H9 (cell line): ENCODE data around the gene PPIL3. TPM values are rescaled to one million over a fixed set of nuclear protein-coding genes. Genes with fewer than 3 reads are reported as not detected.

Experiments
- DNase-seq: peaks from one replicate; pipeline ENCODE4 v3.0.0-alpha.2; 2017
- H2AFZ ChIP-seq: one replicate; pipeline ENCODE4 v1.6.1; 2013; ENCODE audit warnings: mild to moderate bottlenecking, low read length, control low read depth, moderate library complexity
- H2AK5ac ChIP-seq: 2 replicates; pipeline ENCODE4 v1.6.1; 2013; ENCODE audit warnings: low read length, control low read depth, mixed read lengths; ENCODE audit not compliant: insufficient read length
- H2BK120ac ChIP-seq: one replicate; pipeline ENCODE4 v1.6.1; 2013; ENCODE audit warnings: low read depth, mild to moderate bottlenecking, low read length, control low read depth, inconsistent platforms; ENCODE audit not compliant: poor library complexity, severe bottlenecking
- H2BK12ac ChIP-seq: 2 replicates; pipeline ENCODE4 v1.6.1; 2013; ENCODE audit warnings: low read length, control low read depth, mixed read lengths, low read depth; ENCODE audit not compliant: insufficient read length
- H2BK15ac ChIP-seq: 2 replicates; pipeline ENCODE4 v1.6.1; 2013; ENCODE audit warnings: low read depth, low read length, control low read depth
- H2BK20ac ChIP-seq: one replicate; pipeline ENCODE4 v1.6.1; 2013; ENCODE audit warnings: low read depth, mild to moderate bottlenecking, low read length, control low read depth, inconsistent platforms; ENCODE audit not compliant: poor library complexity, severe bottlenecking
- H2BK5ac ChIP-seq: 2 replicates; pipeline ENCODE4 v1.6.1; 2013; ENCODE audit warnings: low read length, control low read depth, mixed read lengths; ENCODE audit not compliant: insufficient read length
- H3K14ac ChIP-seq: 2 replicates; pipeline ENCODE4 v1.6.1; 2013; ENCODE audit warnings: low read length, control low read depth; ENCODE audit not compliant: insufficient read depth
- H3K18ac ChIP-seq: 2 replicates; pipeline ENCODE4 v1.6.1; 2013; ENCODE audit warnings: low read depth, mild to moderate bottlenecking, mixed read lengths, low read length, control low read depth; ENCODE audit not compliant: insufficient read length
- H3K23ac ChIP-seq: 2 replicates; pipeline ENCODE4 v1.6.1; 2013; ENCODE audit warnings: low read length, control low read depth, mixed read lengths, low read depth; ENCODE audit not compliant: insufficient read length
- H3K23me2 ChIP-seq: 2 replicates; pipeline ENCODE4 v1.6.1; 2013; ENCODE audit warnings: low read depth, mild to moderate bottlenecking, mixed read lengths, low read length, control low read depth; ENCODE audit not compliant: insufficient read length, poor library complexity, severe bottlenecking
- H3K27ac ChIP-seq: 2 replicates; pipeline ENCODE4 v1.5.1; 2013; ENCODE audit warnings: low read length, control low read depth, mixed read lengths, low read depth; ENCODE audit not compliant: insufficient read length
- H3K27me3 ChIP-seq: 2 replicates; pipeline ENCODE4 v1.6.1; 2013; ENCODE audit warnings: low read length, control low read depth, inconsistent platforms; ENCODE audit not compliant: insufficient read depth
- H3K4ac ChIP-seq: 2 replicates; pipeline ENCODE4 v1.6.1; 2013; ENCODE audit warnings: low read depth, mild to moderate bottlenecking, control low read depth, inconsistent platforms, low read length, moderate library complexity
- H3K4me1 ChIP-seq: 2 replicates; pipeline ENCODE4 v1.6.1; 2013; ENCODE audit warnings: low read length, control low read depth, inconsistent platforms; ENCODE audit not compliant: insufficient read depth
- H3K4me2 ChIP-seq: 2 replicates; pipeline ENCODE4 v1.6.1; 2013; ENCODE audit warnings: low read length, control low read depth, mixed read lengths; ENCODE audit not compliant: insufficient read length, insufficient read depth
- H3K56ac ChIP-seq: 2 replicates; pipeline ENCODE4 v1.6.1; 2013; ENCODE audit warnings: low read depth, mild to moderate bottlenecking, mixed read lengths, low read length, control low read depth; ENCODE audit not compliant: insufficient read length
- H3K79me1 ChIP-seq: 2 replicates; pipeline ENCODE4 v1.6.1; 2013; ENCODE audit warnings: low read depth, mild to moderate bottlenecking, moderate library complexity, low read length, control low read depth, inconsistent platforms; ENCODE audit not compliant: insufficient read depth, poor library complexity, severe bottlenecking
- H3K79me2 ChIP-seq: 2 replicates; pipeline ENCODE4 v1.6.1; 2013; ENCODE audit warnings: low read length, control low read depth, inconsistent platforms; ENCODE audit not compliant: insufficient read depth
- H3K9ac ChIP-seq: 2 replicates; pipeline ENCODE4 v1.6.1; 2013; ENCODE audit warnings: low read length, control low read depth, mixed read lengths; ENCODE audit not compliant: insufficient read length; ENCODE audit errors: extremely low read depth
- H3K9me3 ChIP-seq: one replicate; pipeline ENCODE4 v1.6.1; 2013; ENCODE audit warnings: low read depth, low read length, inconsistent platforms; ENCODE audit not compliant: control insufficient read depth
- H3T11ph ChIP-seq: one replicate; pipeline ENCODE4 v1.6.1; 2013; ENCODE audit warnings: mild to moderate bottlenecking, low read length, control low read depth, inconsistent platforms
- H4K20me1 ChIP-seq: one replicate; pipeline ENCODE4 v1.6.1; 2013; ENCODE audit not compliant: control insufficient read depth, insufficient read length, insufficient read depth
- H4K5ac ChIP-seq: 2 replicates; pipeline ENCODE4 v1.6.1; 2013; ENCODE audit warnings: low read depth, mild to moderate bottlenecking, mixed read lengths, low read length, control low read depth; ENCODE audit not compliant: insufficient read length
- H4K8ac ChIP-seq: replicated peaks from 2 replicates; pipeline ENCODE4 v1.6.1; 2013; ENCODE audit warnings: low read length, control low read depth, mixed read lengths, low read depth; ENCODE audit not compliant: insufficient read length
- H4K91ac ChIP-seq: 2 replicates; pipeline ENCODE4 v1.6.1; 2013; ENCODE audit warnings: low read depth, mild to moderate bottlenecking, moderate library complexity, mixed read lengths, low read length, control low read depth; ENCODE audit not compliant: insufficient read length
- H3K27ac Mint-ChIP-seq, 3 experiments: 2 replicates in 2 of 3; 3 replicates in 1 of 3; pipeline ENCODE4 v1.8.0; 2020 to 2021; ENCODE audit warnings: mixed read lengths in 3 of 3, mild to moderate bottlenecking in 1 of 3, moderate library complexity in 1 of 3
- H3K27me3 Mint-ChIP-seq: 2 replicates; pipeline ENCODE4 v1.8.0; 2021; ENCODE audit warnings: low read depth, mild to moderate bottlenecking, moderate library complexity, mixed read lengths
- H3K36me3 Mint-ChIP-seq, 3 experiments: 2 replicates in 2 of 3; 3 replicates in 1 of 3; pipeline ENCODE4 v1.8.0; 2020 to 2021; ENCODE audit warnings: low read depth in 3 of 3, mixed read lengths in 3 of 3; ENCODE audit not compliant: insufficient read depth in 1 of 3
- H3K4me1 Mint-ChIP-seq, 2 experiments: 2 replicates each; pipeline ENCODE4 v1.8.0; 2020; ENCODE audit warnings: mixed read lengths in 2 of 2
- H3K4me3 Mint-ChIP-seq, 2 experiments: 2 replicates in 1 of 2; 3 replicates in 1 of 2; pipeline ENCODE4 v1.8.0; 2020 to 2021; ENCODE audit warnings: mild to moderate bottlenecking in 2 of 2, mixed read lengths in 2 of 2, moderate library complexity in 1 of 2
- H3K9me3 Mint-ChIP-seq, 2 experiments: 2 replicates in 1 of 2; 3 replicates in 1 of 2; pipeline ENCODE4 v1.8.0; 2020; ENCODE audit warnings: mild to moderate bottlenecking in 2 of 2, mixed read lengths in 2 of 2, moderate library complexity in 1 of 2
- CTCF ChIP-seq: fragments of 200-600 bp; sonication (generic); conservative IDR thresholded peaks from 3 replicates; pipeline ENCODE4 v1.8.0; 2021; ENCODE audit warnings: antibody characterized with exemption, mild to moderate bottlenecking
- WGBS: extraction: QIAGEN DNeasy Blood & Tissue Kit; methylation state at CpG from one replicate; pipeline ENCODE4 v1.1.7; 2013; ENCODE audit warnings: missing lambda C conversion rate, low lambda C conversion rate, mixed read lengths; ENCODE audit not compliant: insufficient read length; ENCODE audit errors: extremely low coverage; 5-methylcytosine and 5-hydroxymethylcytosine counted together
- total RNA-seq: library from RNA; stranded (reverse); gene quantifications from 2 replicates; pipeline ENCODE4 v1.2.1, GENCODE V29; 2021

Gene PPIL3
- total RNA-seq, 1 experiment from 2014 or later, result 63.4 TPM

GRCh38 chr2:200856806-200857205 lies 32.1 kb downstream of the PPIL3 start:
- H3K27me3 ChIP-seq, result no peaks in the 10 kb centered on the region
- no peak overlapping the region for H2BK5ac ChIP-seq
- no peaks in the 10 kb centered on the region for H3K9me3 ChIP-seq
- no peaks in the 10 kb centered on the region for H3K23me2 ChIP-seq
- Mint-ChIP-seq H3K27me3 (no peaks in the 10 kb centered on the region), H3K27ac (no peak overlapping the region), H3K4me3 (no peak overlapping the region), H3K9me3 (no peaks in the 10 kb centered on the region), H3K36me3 (peaks cover 69 to 92% (median 91%) of the 10 kb centered on the region in 3 experiments), H3K4me1 (peaks cover 12 to 13% of the 10 kb centered on the region in 2 experiments)
- H2BK12ac ChIP-seq, result no peak overlapping the region
- H3K4me1 ChIP-seq, result no peaks in the 10 kb centered on the region
- H4K20me1 ChIP-seq, result no peaks in the 10 kb centered on the region
- no peak overlapping the region for H3K18ac ChIP-seq
- no peak overlapping the region for H4K5ac ChIP-seq
- H2BK120ac ChIP-seq, result no peak overlapping the region
- H3K4ac ChIP-seq, result no peak overlapping the region
- no peak overlapping the region for H2BK15ac ChIP-seq
- no peak overlapping the region for H4K8ac ChIP-seq
- no peak overlapping the region for H3K56ac ChIP-seq
- no peak overlapping the region for H2AK5ac ChIP-seq
- H3K23ac ChIP-seq, result no peak overlapping the region
- peaks cover 7% of the 10 kb centered on the region for H3K79me1 ChIP-seq
- no peak overlapping the region for H3K14ac ChIP-seq
- no peak for TF ChIP-seq CTCF
- peaks cover 9% of the 10 kb centered on the region; the same call in 1 of the 2 replicates for H3K79me2 ChIP-seq
- H3K9ac ChIP-seq, result no peak overlapping the region
- WGBS, result no CpG with 5 or more reads among the region's 8 CpGs
- H3K27ac ChIP-seq, result no peak overlapping the region
- H4K91ac ChIP-seq, result no peak overlapping the region
- H3K4me2 ChIP-seq, result no peak overlapping the region
- no peak for DNase-seq
- H2BK20ac ChIP-seq, result no peak overlapping the region
- H2AFZ ChIP-seq, result no peak overlapping the region
- H3T11ph ChIP-seq, result no peak overlapping the region
